H9 (cell line): ENCODE data around the gene CSDE1. TPM values are rescaled to one million over a fixed set of nuclear protein-coding genes. Genes with fewer than 3 reads are reported as not detected.

Experiments
- DNase-seq: peaks from one replicate; pipeline ENCODE4 v3.0.0-alpha.2; 2017
- H2AFZ ChIP-seq: one replicate; pipeline ENCODE4 v1.6.1; 2013; ENCODE audit warnings: mild to moderate bottlenecking, low read length, control low read depth, moderate library complexity
- H2AK5ac ChIP-seq: 2 replicates; pipeline ENCODE4 v1.6.1; 2013; ENCODE audit warnings: low read length, control low read depth, mixed read lengths; ENCODE audit not compliant: insufficient read length
- H2BK120ac ChIP-seq: one replicate; pipeline ENCODE4 v1.6.1; 2013; ENCODE audit warnings: low read depth, mild to moderate bottlenecking, low read length, control low read depth, inconsistent platforms; ENCODE audit not compliant: poor library complexity, severe bottlenecking
- H2BK12ac ChIP-seq: 2 replicates; pipeline ENCODE4 v1.6.1; 2013; ENCODE audit warnings: low read length, control low read depth, mixed read lengths, low read depth; ENCODE audit not compliant: insufficient read length
- H2BK15ac ChIP-seq: 2 replicates; pipeline ENCODE4 v1.6.1; 2013; ENCODE audit warnings: low read depth, low read length, control low read depth
- H2BK20ac ChIP-seq: one replicate; pipeline ENCODE4 v1.6.1; 2013; ENCODE audit warnings: low read depth, mild to moderate bottlenecking, low read length, control low read depth, inconsistent platforms; ENCODE audit not compliant: poor library complexity, severe bottlenecking
- H2BK5ac ChIP-seq: 2 replicates; pipeline ENCODE4 v1.6.1; 2013; ENCODE audit warnings: low read length, control low read depth, mixed read lengths; ENCODE audit not compliant: insufficient read length
- H3K14ac ChIP-seq: 2 replicates; pipeline ENCODE4 v1.6.1; 2013; ENCODE audit warnings: low read length, control low read depth; ENCODE audit not compliant: insufficient read depth
- H3K18ac ChIP-seq: 2 replicates; pipeline ENCODE4 v1.6.1; 2013; ENCODE audit warnings: low read depth, mild to moderate bottlenecking, mixed read lengths, low read length, control low read depth; ENCODE audit not compliant: insufficient read length
- H3K23ac ChIP-seq: 2 replicates; pipeline ENCODE4 v1.6.1; 2013; ENCODE audit warnings: low read length, control low read depth, mixed read lengths, low read depth; ENCODE audit not compliant: insufficient read length
- H3K23me2 ChIP-seq: 2 replicates; pipeline ENCODE4 v1.6.1; 2013; ENCODE audit warnings: low read depth, mild to moderate bottlenecking, mixed read lengths, low read length, control low read depth; ENCODE audit not compliant: insufficient read length, poor library complexity, severe bottlenecking
- H3K27ac ChIP-seq: 2 replicates; pipeline ENCODE4 v1.5.1; 2013; ENCODE audit warnings: low read length, control low read depth, mixed read lengths, low read depth; ENCODE audit not compliant: insufficient read length
- H3K27me3 ChIP-seq: 2 replicates; pipeline ENCODE4 v1.6.1; 2013; ENCODE audit warnings: low read length, control low read depth, inconsistent platforms; ENCODE audit not compliant: insufficient read depth
- H3K4ac ChIP-seq: 2 replicates; pipeline ENCODE4 v1.6.1; 2013; ENCODE audit warnings: low read depth, mild to moderate bottlenecking, control low read depth, inconsistent platforms, low read length, moderate library complexity
- H3K4me1 ChIP-seq: 2 replicates; pipeline ENCODE4 v1.6.1; 2013; ENCODE audit warnings: low read length, control low read depth, inconsistent platforms; ENCODE audit not compliant: insufficient read depth
- H3K4me2 ChIP-seq: 2 replicates; pipeline ENCODE4 v1.6.1; 2013; ENCODE audit warnings: low read length, control low read depth, mixed read lengths; ENCODE audit not compliant: insufficient read length, insufficient read depth
- H3K56ac ChIP-seq: 2 replicates; pipeline ENCODE4 v1.6.1; 2013; ENCODE audit warnings: low read depth, mild to moderate bottlenecking, mixed read lengths, low read length, control low read depth; ENCODE audit not compliant: insufficient read length
- H3K79me1 ChIP-seq: 2 replicates; pipeline ENCODE4 v1.6.1; 2013; ENCODE audit warnings: low read depth, mild to moderate bottlenecking, moderate library complexity, low read length, control low read depth, inconsistent platforms; ENCODE audit not compliant: insufficient read depth, poor library complexity, severe bottlenecking
- H3K79me2 ChIP-seq: 2 replicates; pipeline ENCODE4 v1.6.1; 2013; ENCODE audit warnings: low read length, control low read depth, inconsistent platforms; ENCODE audit not compliant: insufficient read depth
- H3K9ac ChIP-seq: 2 replicates; pipeline ENCODE4 v1.6.1; 2013; ENCODE audit warnings: low read length, control low read depth, mixed read lengths; ENCODE audit not compliant: insufficient read length; ENCODE audit errors: extremely low read depth
- H3K9me3 ChIP-seq: one replicate; pipeline ENCODE4 v1.6.1; 2013; ENCODE audit warnings: low read depth, low read length, inconsistent platforms; ENCODE audit not compliant: control insufficient read depth
- H3T11ph ChIP-seq: one replicate; pipeline ENCODE4 v1.6.1; 2013; ENCODE audit warnings: mild to moderate bottlenecking, low read length, control low read depth, inconsistent platforms
- H4K20me1 ChIP-seq: one replicate; pipeline ENCODE4 v1.6.1; 2013; ENCODE audit not compliant: control insufficient read depth, insufficient read length, insufficient read depth
- H4K5ac ChIP-seq: 2 replicates; pipeline ENCODE4 v1.6.1; 2013; ENCODE audit warnings: low read depth, mild to moderate bottlenecking, mixed read lengths, low read length, control low read depth; ENCODE audit not compliant: insufficient read length
- H4K8ac ChIP-seq: replicated peaks from 2 replicates; pipeline ENCODE4 v1.6.1; 2013; ENCODE audit warnings: low read length, control low read depth, mixed read lengths, low read depth; ENCODE audit not compliant: insufficient read length
- H4K91ac ChIP-seq: 2 replicates; pipeline ENCODE4 v1.6.1; 2013; ENCODE audit warnings: low read depth, mild to moderate bottlenecking, moderate library complexity, mixed read lengths, low read length, control low read depth; ENCODE audit not compliant: insufficient read length
- H3K27ac Mint-ChIP-seq, 3 experiments: 2 replicates in 2 of 3; 3 replicates in 1 of 3; pipeline ENCODE4 v1.8.0; 2020 to 2021; ENCODE audit warnings: mixed read lengths in 3 of 3, mild to moderate bottlenecking in 1 of 3, moderate library complexity in 1 of 3
- H3K27me3 Mint-ChIP-seq: 2 replicates; pipeline ENCODE4 v1.8.0; 2021; ENCODE audit warnings: low read depth, mild to moderate bottlenecking, moderate library complexity, mixed read lengths
- H3K36me3 Mint-ChIP-seq, 3 experiments: 2 replicates in 2 of 3; 3 replicates in 1 of 3; pipeline ENCODE4 v1.8.0; 2020 to 2021; ENCODE audit warnings: low read depth in 3 of 3, mixed read lengths in 3 of 3; ENCODE audit not compliant: insufficient read depth in 1 of 3
- H3K4me1 Mint-ChIP-seq, 2 experiments: 2 replicates each; pipeline ENCODE4 v1.8.0; 2020; ENCODE audit warnings: mixed read lengths in 2 of 2
- H3K4me3 Mint-ChIP-seq, 2 experiments: 2 replicates in 1 of 2; 3 replicates in 1 of 2; pipeline ENCODE4 v1.8.0; 2020 to 2021; ENCODE audit warnings: mild to moderate bottlenecking in 2 of 2, mixed read lengths in 2 of 2, moderate library complexity in 1 of 2
- H3K9me3 Mint-ChIP-seq, 2 experiments: 2 replicates in 1 of 2; 3 replicates in 1 of 2; pipeline ENCODE4 v1.8.0; 2020; ENCODE audit warnings: mild to moderate bottlenecking in 2 of 2, mixed read lengths in 2 of 2, moderate library complexity in 1 of 2
- CTCF ChIP-seq: fragments of 200-600 bp; sonication (generic); conservative IDR thresholded peaks from 3 replicates; pipeline ENCODE4 v1.8.0; 2021; ENCODE audit warnings: antibody characterized with exemption, mild to moderate bottlenecking
- WGBS: extraction: QIAGEN DNeasy Blood & Tissue Kit; methylation state at CpG from one replicate; pipeline ENCODE4 v1.1.7; 2013; ENCODE audit warnings: missing lambda C conversion rate, low lambda C conversion rate, mixed read lengths; ENCODE audit not compliant: insufficient read length; ENCODE audit errors: extremely low coverage; 5-methylcytosine and 5-hydroxymethylcytosine counted together
- total RNA-seq: library from RNA; stranded (reverse); gene quantifications from 2 replicates; pipeline ENCODE4 v1.2.1, GENCODE V29; 2021

The CSDE1 gene
- total RNA-seq, 1 experiment from 2014 or later = 645 TPM

DNA sequence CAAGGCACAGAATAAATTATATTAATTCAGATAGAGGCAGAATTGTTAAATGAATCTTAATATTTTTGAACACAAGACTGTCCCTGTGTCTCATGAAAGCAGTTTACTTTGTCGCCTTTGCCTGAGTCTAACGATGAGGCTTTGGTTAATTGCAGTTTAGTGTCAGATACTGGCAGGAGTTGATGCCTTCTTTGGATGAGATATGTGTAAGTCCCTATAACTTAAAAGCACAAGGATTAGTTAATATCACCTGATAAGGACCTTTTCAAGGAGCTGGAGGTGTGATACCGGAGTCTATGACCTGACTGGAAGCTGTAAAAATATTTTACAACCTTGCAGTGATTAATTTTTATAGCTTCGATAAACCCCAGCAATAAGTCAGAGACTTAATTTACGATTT, 24.7 kb upstream of the CSDE1 start:
- Histone ChIP-seq H3K9me3 (no peaks in the 10 kb centered on the region), H4K20me1 (no peaks in the 10 kb centered on the region), H2BK5ac (no peak overlapping the region), H3K27ac (no peak overlapping the region), H4K8ac (no peak overlapping the region), H3K4me1 (no peaks in the 10 kb centered on the region), H3K9ac (no peak overlapping the region), H2AFZ (no peak overlapping the region), H2AK5ac (no peak overlapping the region), H3K23ac (no peak overlapping the region), H4K5ac (no peak overlapping the region), H2BK120ac (no peak overlapping the region), H3T11ph (no peak overlapping the region), H3K18ac (no peak overlapping the region), H3K23me2 (peaks cover 2% of the 10 kb centered on the region), H3K27me3 (no peaks in the 10 kb centered on the region), H3K56ac (no peak overlapping the region), H3K14ac (no peak overlapping the region), H4K91ac (no peak overlapping the region), H2BK15ac (no peak overlapping the region), H3K79me2 (no peaks in the 10 kb centered on the region; the same call in 1 of the 2 replicates), H3K79me1 (no peaks in the 10 kb centered on the region), H3K4ac (no peak overlapping the region), H2BK20ac (no peak overlapping the region), H2BK12ac (no peak overlapping the region), H3K4me2 (no peak overlapping the region)
- no peak for TF ChIP-seq CTCF
- H3K27me3 Mint-ChIP-seq = peaks cover 64% of the 10 kb centered on the region
- H3K4me1 Mint-ChIP-seq = peaks cover 3 to 7% of the 10 kb centered on the region in 2 experiments; a peak in 2 of 4 replicates
- H3K27ac Mint-ChIP-seq = no peak overlapping the region
- peaks cover 3 to 6% of the 10 kb centered on the region in 2 experiments; a peak in 4 of 5 replicates for H3K9me3 Mint-ChIP-seq
- DNase-seq = no peak
- H3K4me3 Mint-ChIP-seq = no peak overlapping the region
- H3K36me3 Mint-ChIP-seq = peaks cover 13 to 16% (median 16%) of the 10 kb centered on the region in 3 experiments
- WGBS = no CpG with 5 or more reads among the region's 5 CpGs
